Stimulated activated CD4-positive, alpha-beta T cell treated with anti-CD3 and anti-CD28 coated beads, Interleukin-2, amount 100 ng/mL, for 48 hours (primary cell): ENCODE data around the gene KCNH4.
"Not testable (repeated sequence)": the region's sequence is repeated elsewhere in the genome, so short reads cannot be mapped to it uniquely, and the experiment has no call there.

ENCODE experiments used
- DNase-seq, 2 donors: peaks; one replicate each; pipeline ENCODE4 v3.0.0-alpha.2; 2020

KCNH4 gene

GRCh38 chr17:42178817-42179216 lies 2.1 kb downstream of the KCNH4 start:
- no peak for DNase-seq

GRCh38 chr17:42177684-42178083 lies 3.3 kb downstream of the KCNH4 start:
- no peak for DNase-seq

- DNase-seq: no peak
These were observed 6.7 kb downstream of the KCNH4 start for GRCh38 chr17:42174126-42174783.

- no peak for DNase-seq
These were observed 9.1 kb downstream of the KCNH4 start for GRCh38 chr17:42171831-42172230.

- DNase-seq: no peak
These were observed 11.6 kb downstream of the KCNH4 start for GRCh38 chr17:42169351-42169750.

GRCh38 chr17:42167807-42168206 lies 13.1 kb downstream of the KCNH4 start:
- DNase-seq: no peak

- no peak for DNase-seq
These were observed 14.7 kb downstream of the KCNH4 start for GRCh38 chr17:42166196-42166763.

GRCh38 chr17:42165751-42166150 lies 15.2 kb downstream of the KCNH4 start:
- DNase-seq: no peak

- no peak for DNase-seq
These were observed 17.1 kb downstream of the KCNH4 start for GRCh38 chr17:42163696-42164407.

GRCh38 chr17:42163113-42163512 lies 17.8 kb downstream of the KCNH4 start:
- DNase-seq: peak; percentile 61 to 63

GRCh38 chr17:42160531-42160910 lies 20.4 kb downstream of the KCNH4 start:
- DNase-seq: no peak

GRCh38 chr17:42159796-42160530 lies 21.0 kb downstream of the KCNH4 start:
- DNase-seq: no peak

GRCh38 chr17:42155614-42156045 lies 25.3 kb downstream of the KCNH4 start:
- no peak for DNase-seq

- DNase-seq: no peak
These were observed 26.8 kb downstream of the KCNH4 start for GRCh38 chr17:42153919-42154742.

- DNase-seq: no peak
These were observed 33.9 kb downstream of the KCNH4 start for GRCh38 chr17:42146911-42147607.

GRCh38 chr17:42143138-42143537 lies 37.8 kb downstream of the KCNH4 start:
- DNase-seq: not testable (repeated sequence)

- DNase-seq: no peak
These were observed 38.5 kb downstream of the KCNH4 start for GRCh38 chr17:42142371-42142896.

- no peak for DNase-seq
These were observed 39.6 kb downstream of the KCNH4 start for GRCh38 chr17:42141382-42141781.

GRCh38 chr17:42140690-42141089 lies 40.3 kb downstream of the KCNH4 start:
- not testable (repeated sequence) for DNase-seq

GRCh38 chr17:42138749-42139492 lies 42.0 kb downstream of the KCNH4 start:
- DNase-seq: no peak

- no peak for DNase-seq
These were observed 44.3 kb downstream of the KCNH4 start for GRCh38 chr17:42136654-42137051.
